Spinal cord (tissue), 10 donors: ENCODE measurements around the gene NKRF. TPM values are rescaled to one million over a fixed set of nuclear protein-coding genes. Genes with fewer than 3 reads are reported as not detected.

Experiments used
- DNase-seq, 6 donors: peaks; one replicate each; pipeline versions ENCODE4 v3.0.0 to v3.0.0-alpha.2; 2013 to 2015; ENCODE audit warnings: low spot score in 6 of 6, low read depth in 4 of 6
- H3K27ac ChIP-seq: one replicate; pipeline ENCODE4 v1.5.1; 2013; ENCODE audit warnings: low read depth, low read length, control low read depth
- H3K27me3 ChIP-seq: one replicate; pipeline ENCODE4 v1.6.1; 2013; ENCODE audit warnings: low read length; ENCODE audit not compliant: control insufficient read depth, insufficient read depth
- H3K36me3 ChIP-seq: one replicate; pipeline ENCODE4 v1.6.1; 2013; ENCODE audit warnings: low read length; ENCODE audit not compliant: control insufficient read depth, insufficient read depth
- H3K4me1 ChIP-seq: one replicate; pipeline ENCODE4 v1.6.1; 2013; ENCODE audit warnings: low read length; ENCODE audit not compliant: control insufficient read depth, insufficient read depth
- H3K4me3 ChIP-seq: one replicate; pipeline ENCODE4 v1.5.1; 2013; ENCODE audit warnings: low read depth, low read length, control low read depth
- H3K9me3 ChIP-seq: one replicate; pipeline ENCODE4 v1.6.1; 2013; ENCODE audit warnings: low read length; ENCODE audit not compliant: control insufficient read depth, insufficient read depth
- WGBS: methylation state at CpG from one replicate; pipeline ENCODE4 v1.1.5; 2013; ENCODE audit warnings: missing lambda C conversion rate; ENCODE audit not compliant: insufficient coverage; 5-methylcytosine and 5-hydroxymethylcytosine counted together
- long read RNA-seq, 4 donors: transcript quantifications; one replicate each; lab custom pipeline, GENCODE V29; 2026
- polyA plus RNA-seq, 2 donors: library from polyadenylated mRNA; unstranded; fragments of 120-200 nt; gene quantifications; one replicate each; pipeline ENCODE4 v1.2.1, GENCODE V29; 2013; ENCODE audit not compliant: insufficient read length in 2 of 2
- total RNA-seq, 2 donors: library from RNA; depleted of rRNA in 1 of 2; stranded (reverse); fragments of 120-200 nt in 1 of 2; fragments of >200 nt in 1 of 2; gene quantifications; one replicate each; pipeline versions ENCODE4 v1.2.3 to v1.2.4, GENCODE V29; 2013 to 2014
- donor health status: healthy.

Gene NKRF
- total RNA-seq (10 to 100 TPM in 1 of 2 donors, 1 to 10 TPM in 1; 6.4 to 22.4 TPM), polyA plus RNA-seq (10 to 100 TPM; 22.2 to 27.0 TPM)
- long read RNA-seq, donor 1, transcript NKRF-201 (3 exons, 3,817 nt): major isoform, 6 of 10 reads
- long read RNA-seq, donor 1, partial matches to known transcripts: 0 of 10 reads
- long read RNA-seq, donor 1, other reads (novel, unspliced or antisense): 0 of 10 reads
- long read RNA-seq, donor 2, transcript NKRF-201 (3 exons, 3,817 nt): major isoform, 5 of 5 reads
- long read RNA-seq, donor 2, partial matches to known transcripts: 0 of 5 reads
- long read RNA-seq, donor 2, other reads (novel, unspliced or antisense): 0 of 5 reads
- long read RNA-seq, donor 3, partial matches to known transcripts: 0 of 4 reads
- long read RNA-seq, donor 3, other reads (novel, unspliced or antisense): 0 of 4 reads
- long read RNA-seq, donor 4, partial matches to known transcripts: 0 of 2 reads
- long read RNA-seq, donor 4, other reads (novel, unspliced or antisense): 0 of 2 reads

GRCh38 chrX:119606280-119607017 is at the start of gene NKRF:
Gene NKRF (minus strand): TSS chrX:119606424.
- H3K27me3 ChIP-seq: no peaks in the 10 kb centered on the region
- H3K36me3 ChIP-seq: no peaks in the 10 kb centered on the region
- H3K27ac ChIP-seq: peak within 1 kb of the TSS; percentile 90
- H3K4me3 ChIP-seq: peak within 1 kb of the TSS; percentile 79
- no peaks in the 10 kb centered on the region for H3K4me1 ChIP-seq
- 29% methylated on average over 34 of the region's 46 CpGs for WGBS
- H3K9me3 ChIP-seq: no peaks in the 10 kb centered on the region
- DNase-seq: peak; percentile 79 to 98 (median 85)

DNA sequence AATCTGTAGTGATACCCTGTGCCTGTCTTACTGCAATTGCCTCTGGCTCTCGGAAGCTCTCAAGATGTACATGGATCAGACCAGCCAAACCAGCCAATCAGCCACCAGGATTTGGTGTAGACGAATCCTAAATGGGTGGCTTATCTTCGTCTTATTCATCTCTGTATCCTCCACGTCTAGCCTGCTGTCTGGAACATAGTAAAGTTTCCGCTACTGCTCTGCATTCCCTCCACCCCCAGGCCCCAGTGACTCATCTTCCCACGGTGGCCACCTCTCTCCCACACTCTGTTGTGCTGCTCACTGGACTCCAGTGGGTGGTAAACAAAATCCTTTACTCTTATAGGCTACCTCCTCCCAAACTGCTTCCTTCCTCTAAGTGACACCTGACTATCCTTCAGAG is 48.9 kb upstream of the NKRF start:
- H3K27ac ChIP-seq: no peak overlapping the region
- DNase-seq: no peak
- 72% methylated on average over 6 of the region's 6 CpGs for WGBS

DNA sequence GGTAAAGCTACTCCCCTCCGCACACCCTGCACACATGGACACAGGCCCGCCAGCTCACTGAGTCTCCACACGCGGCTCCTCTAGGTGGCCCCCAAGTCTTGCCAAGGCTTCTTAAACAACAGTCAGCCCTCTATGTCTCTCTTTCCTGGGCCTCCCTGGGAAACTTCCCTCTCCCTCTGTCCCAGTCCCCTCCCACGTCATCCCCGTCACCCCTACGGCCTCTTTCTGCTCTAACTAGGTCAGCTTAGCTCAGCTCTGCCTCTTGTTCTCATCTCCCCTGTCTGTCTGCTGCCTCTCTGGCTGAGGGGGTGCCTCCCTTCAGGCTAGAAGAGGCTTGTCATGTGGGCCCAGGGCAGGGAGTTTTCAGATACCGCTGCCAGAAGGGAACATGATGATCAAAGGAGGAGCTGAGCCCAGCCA is 47.9 kb upstream of the NKRF start:
- WGBS: 51% methylated on average over 8 of the region's 8 CpGs
- Histone ChIP-seq H3K9me3 (no peaks in the 10 kb centered on the region), H3K27me3 (no peaks in the 10 kb centered on the region), H3K36me3 (peaks cover 5% of the 10 kb centered on the region), H3K27ac (peak overlapping the region; percentile 35), H3K4me1 (peaks cover 8% of the 10 kb centered on the region), H3K4me3 (no peak overlapping the region)
- DNase-seq: peak in 2 of 6 donors; percentile 24 to 58

More for the DNA sequence above, 48.9 kb upstream of the NKRF start:
- no peaks in the 10 kb centered on the region for H3K9me3 ChIP-seq
- H3K27me3 ChIP-seq: no peaks in the 10 kb centered on the region
- H3K4me1 ChIP-seq: peaks cover 8% of the 10 kb centered on the region
- no peak overlapping the region for H3K4me3 ChIP-seq
- peaks cover 5% of the 10 kb centered on the region for H3K36me3 ChIP-seq

DNA sequence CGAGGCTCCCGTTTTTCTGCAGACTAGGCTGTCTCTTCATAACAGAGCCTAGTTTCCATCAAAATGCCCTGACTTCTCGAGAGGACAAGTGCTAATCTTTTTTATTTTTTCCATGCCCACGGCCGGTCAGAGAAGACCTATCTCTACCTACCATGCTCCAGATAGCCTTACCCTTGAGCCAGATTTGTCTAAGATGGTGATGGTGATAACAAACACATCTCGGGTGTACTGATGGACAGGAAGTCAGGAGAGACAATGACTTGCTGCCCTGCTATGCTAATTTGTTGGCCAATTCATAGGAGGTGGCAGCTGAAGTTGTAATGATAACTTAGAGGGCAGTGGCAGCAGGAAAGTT is 42.2 kb upstream of the NKRF start:
- WGBS: 74% methylated on average over 3 of the region's 6 CpGs
- Histone ChIP-seq H3K4me3 (no peak overlapping the region), H3K4me1 (no peaks in the 10 kb centered on the region), H3K27ac (no peak overlapping the region), H3K36me3 (peaks cover 7% of the 10 kb centered on the region), H3K27me3 (no peaks in the 10 kb centered on the region), H3K9me3 (no peaks in the 10 kb centered on the region)
- no peak for DNase-seq

DNA sequence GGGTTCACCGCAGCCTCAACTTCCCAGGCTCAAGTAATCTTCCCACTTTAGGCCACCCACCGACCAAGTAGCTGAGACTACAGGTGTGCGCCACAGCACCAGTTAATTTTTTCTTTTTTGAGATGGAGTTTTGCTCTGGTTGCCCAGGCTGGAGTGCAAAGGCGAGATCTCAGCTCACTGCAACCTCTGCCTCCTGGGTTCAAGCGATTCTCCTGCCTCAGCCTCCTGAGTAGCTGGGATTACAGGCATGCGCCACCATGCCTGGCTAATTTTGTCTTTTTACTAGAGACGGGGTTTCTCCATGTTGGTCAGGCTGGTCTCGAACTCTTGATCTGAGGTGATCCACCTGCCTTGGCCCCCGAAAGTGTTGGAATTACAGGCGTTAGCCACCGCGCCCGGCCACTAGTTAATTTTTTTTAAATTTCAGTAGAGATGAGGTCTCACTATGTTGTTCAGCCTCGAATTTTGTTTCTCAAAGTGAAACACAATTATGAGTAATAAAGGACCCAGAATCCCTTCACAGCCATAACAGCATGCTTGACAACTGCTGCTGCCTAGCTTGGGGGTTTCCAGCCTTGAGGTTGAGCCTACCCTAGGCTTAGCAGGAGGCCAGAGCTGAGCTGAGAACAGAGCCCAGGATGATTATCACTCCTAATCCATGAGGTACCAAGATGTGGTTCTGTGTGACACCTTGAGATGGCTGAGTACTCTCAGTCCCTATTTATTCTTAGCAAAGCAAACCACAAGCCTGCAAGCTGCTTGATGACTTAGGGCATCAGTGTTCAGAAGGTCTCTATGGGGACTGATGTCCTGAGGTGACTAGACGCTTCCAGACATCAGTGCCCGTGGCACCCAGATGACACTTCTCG is 41.6 kb upstream of the NKRF start:
- H3K9me3 ChIP-seq: no peaks in the 10 kb centered on the region
- WGBS: 72% methylated on average over 8 of the region's 17 CpGs
- H3K27ac ChIP-seq: no peak overlapping the region
- peaks cover 7% of the 10 kb centered on the region for H3K36me3 ChIP-seq
- DNase-seq: no peak
- no peaks in the 10 kb centered on the region for H3K27me3 ChIP-seq
- H3K4me3 ChIP-seq: no peak overlapping the region
- no peaks in the 10 kb centered on the region for H3K4me1 ChIP-seq

DNA sequence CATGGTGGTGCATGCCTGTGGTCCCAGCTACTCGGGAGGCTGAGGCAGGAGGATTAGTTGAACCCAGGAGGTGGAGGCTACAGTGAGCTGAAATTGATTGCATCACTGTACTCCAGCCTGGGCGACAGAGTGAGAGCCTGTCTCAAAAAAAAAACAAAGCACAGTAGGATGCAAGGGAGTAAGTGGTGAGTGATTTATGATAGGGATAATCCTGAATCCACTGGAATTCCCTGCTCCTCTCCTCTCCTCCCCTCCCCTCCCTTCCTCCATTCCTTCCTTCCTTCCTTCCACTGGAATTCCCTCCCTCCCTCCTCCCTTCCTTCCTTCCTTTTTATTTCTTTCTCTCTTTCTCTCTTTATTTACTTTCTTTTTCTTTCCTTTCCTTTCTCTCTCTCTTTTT is 40.9 kb upstream of the NKRF start:
- Histone ChIP-seq H3K4me3 (no peak overlapping the region), H3K27me3 (no peaks in the 10 kb centered on the region), H3K4me1 (no peaks in the 10 kb centered on the region), H3K27ac (no peak overlapping the region), H3K9me3 (no peaks in the 10 kb centered on the region), H3K36me3 (peaks cover 7% of the 10 kb centered on the region)
- DNase-seq: no peak
- WGBS: 67% methylated on average over 1 of the region's 2 CpGs

GRCh38 chrX:119646515-119646914 is 40.3 kb upstream of the NKRF start:
- no peaks in the 10 kb centered on the region for H3K27me3 ChIP-seq
- H3K4me3 ChIP-seq: no peak overlapping the region
- DNase-seq: no peak
- H3K4me1 ChIP-seq: no peaks in the 10 kb centered on the region
- WGBS: 100% methylated on average over 1 of the region's 4 CpGs
- H3K27ac ChIP-seq: no peak overlapping the region
- peaks cover 7% of the 10 kb centered on the region for H3K36me3 ChIP-seq
- H3K9me3 ChIP-seq: no peaks in the 10 kb centered on the region

- Histone ChIP-seq H3K4me1 (no peaks in the 10 kb centered on the region), H3K27ac (no peak overlapping the region), H3K4me3 (no peak overlapping the region), H3K36me3 (peaks cover 2% of the 10 kb centered on the region), H3K27me3 (no peaks in the 10 kb centered on the region), H3K9me3 (no peaks in the 10 kb centered on the region)
- no peak for DNase-seq
- WGBS: 65% methylated on average over 8 of the region's 8 CpGs
Observed at GRCh38 chrX:119643696-119644095, 37.5 kb upstream of the NKRF start.

GRCh38 chrX:119640731-119641170 is 34.5 kb upstream of the NKRF start:
- DNase-seq: no peak
- H3K27me3 ChIP-seq: no peaks in the 10 kb centered on the region
- no peaks in the 10 kb centered on the region for H3K9me3 ChIP-seq
- H3K4me1 ChIP-seq: no peaks in the 10 kb centered on the region
- 21% methylated on average over 3 of the region's 5 CpGs for WGBS
- H3K27ac ChIP-seq: no peak overlapping the region
- H3K4me3 ChIP-seq: no peak overlapping the region
- peaks cover 6% of the 10 kb centered on the region for H3K36me3 ChIP-seq
